Small intestine (tissue), 7 donors: ENCODE data around the gene GNAI1. TPM values are rescaled to one million over a fixed set of nuclear protein-coding genes. Genes with fewer than 3 reads are reported as not detected.

Experiments
- DNase-seq, 2 donors: peaks; one replicate each; pipeline versions ENCODE4 v3.0.0 to v3.0.0-alpha.2; 2013
- FAIRE-seq: peaks from 2 replicates; lab custom pipeline; 2012; peaks lifted over from hg19 to GRCh38; lab: Jason Lieb, UNC
- H3K27ac ChIP-seq, 3 donors: one replicate each; pipeline ENCODE4 v1.5.1; 2013; ENCODE audit warnings: low read length in 2 of 3, mild to moderate bottlenecking in 2 of 3, control low read depth in 1 of 3, inconsistent platforms in 1 of 3, low read depth in 1 of 3, moderate library complexity in 1 of 3
- H3K27me3 ChIP-seq, 3 donors: one replicate each; pipeline ENCODE4 v1.6.1; 2013; ENCODE audit warnings: low read length in 3 of 3, inconsistent platforms in 1 of 3; ENCODE audit not compliant: control insufficient read depth in 3 of 3, insufficient read depth in 3 of 3
- H3K36me3 ChIP-seq, 3 donors: one replicate each; pipeline ENCODE4 v1.6.1; 2013; ENCODE audit warnings: low read length in 3 of 3, inconsistent platforms in 1 of 3, low read depth in 1 of 3, mild to moderate bottlenecking in 1 of 3, moderate library complexity in 1 of 3; ENCODE audit not compliant: control insufficient read depth in 3 of 3, insufficient read depth in 2 of 3
- H3K4me1 ChIP-seq, 3 donors: one replicate each; pipeline ENCODE4 v1.6.1; 2013; ENCODE audit warnings: low read length in 2 of 3, inconsistent platforms in 1 of 3, low read depth in 1 of 3, mild to moderate bottlenecking in 1 of 3, moderate library complexity in 1 of 3; ENCODE audit not compliant: control insufficient read depth in 3 of 3, insufficient read depth in 2 of 3
- H3K4me3 ChIP-seq, 3 donors: one replicate each; pipeline ENCODE4 v1.5.1; 2013; ENCODE audit warnings: low read length in 3 of 3, control low read depth in 1 of 3, inconsistent platforms in 1 of 3, low read depth in 1 of 3, mild to moderate bottlenecking in 1 of 3, moderate library complexity in 1 of 3
- H3K9me3 ChIP-seq, 2 donors: one replicate each; pipeline ENCODE4 v1.6.1; 2013; ENCODE audit warnings: low read depth in 1 of 2, low read length in 1 of 2; ENCODE audit not compliant: control insufficient read depth in 2 of 2, insufficient read depth in 1 of 2
- WGBS, 3 donors: extraction: QIAGEN DNeasy Blood & Tissue Kit; methylation state at CpG; one replicate each; pipeline ENCODE4 v1.1.7; 2013; 5-methylcytosine and 5-hydroxymethylcytosine counted together
- polyA plus RNA-seq, 4 donors: library from polyadenylated mRNA; stranded (reverse) in 3 of 4; unstranded in 1 of 4; fragments of 200-250 nt in 3 of 4; fragments of 120-200 nt in 1 of 4; gene quantifications; one replicate each; pipeline versions ENCODE4 v1.2.1 to v1.2.3, GENCODE V29; 2013
- donor health status: healthy with polysubstance abuse.
- donor health status: control.
- donor health status: control.
- donor health status: Bipolar disorder and iron deficiency.
- donor health status: healthy.

GNAI1 gene
- polyA plus RNA-seq, 4 donors, result 6.7 to 19.0 (median 8.6) TPM

- DNase-seq (no peak), FAIRE-seq (no peak)
- Histone ChIP-seq H3K9me3 (peaks cover 0 to 2% of the 10 kb centered on the region in 2 donors), H3K27me3 (no peaks in the 10 kb centered on the region), H3K4me3 (no peak overlapping the region), H3K27ac (no peak overlapping the region), H3K4me1 (peaks cover 0 to 5% (median 0%) of the 10 kb centered on the region in 3 donors), H3K36me3 (no peaks in the 10 kb centered on the region)
- WGBS, 3 donors, result 46 to 63% (median 62%) methylated on average over 3 of the region's 3 CpGs
Observed at GRCh38 chr7:80145780-80146422, 11.3 kb downstream of the GNAI1 start.

GRCh38 chr7:80146545-80147182, 12.0 kb downstream of the GNAI1 start:
- no peaks in the 10 kb centered on the region for H3K9me3 ChIP-seq
- no peaks in the 10 kb centered on the region for H3K36me3 ChIP-seq
- H3K27ac ChIP-seq, result no peak overlapping the region
- FAIRE-seq (no peak), DNase-seq (no peak)
- WGBS, 3 donors, result 68 to 83% (median 74%) methylated on average over 4 of the region's 4 CpGs
- no peak overlapping the region for H3K4me3 ChIP-seq
- no peaks in the 10 kb centered on the region for H3K27me3 ChIP-seq
- peaks cover 0 to 10% (median 0%) of the 10 kb centered on the region in 3 donors for H3K4me1 ChIP-seq

GRCh38 chr7:80147543-80148391, 13.1 kb downstream of the GNAI1 start:
- H3K27ac ChIP-seq, result no peak overlapping the region
- H3K4me1 ChIP-seq, result peaks cover 0 to 11% (median 0%) of the 10 kb centered on the region in 3 donors
- H3K36me3 ChIP-seq, result no peaks in the 10 kb centered on the region
- 54 to 74% (median 72%) methylated on average over 3 of the region's 3 CpGs for WGBS, 3 donors
- H3K9me3 ChIP-seq, result no peaks in the 10 kb centered on the region
- DNase-seq (no peak), FAIRE-seq (no peak)
- no peak overlapping the region for H3K4me3 ChIP-seq
- H3K27me3 ChIP-seq, result no peaks in the 10 kb centered on the region

- Histone ChIP-seq H3K27me3 (no peaks in the 10 kb centered on the region), H3K4me1 (peaks cover 0 to 9% (median 0%) of the 10 kb centered on the region in 3 donors), H3K4me3 (no peak overlapping the region), H3K9me3 (no peaks in the 10 kb centered on the region), H3K27ac (peak overlapping the region in 1 of 3 donors; percentile 59), H3K36me3 (no peaks in the 10 kb centered on the region)
- 66 to 84% (median 68%) methylated on average over 5 of the region's 5 CpGs for WGBS, 3 donors
- no peak for FAIRE-seq
- DNase-seq, result no peak
Observed at GRCh38 chr7:80150611-80151273, 16.1 kb downstream of the GNAI1 start.

- no peak for DNase-seq
- no peaks in the 10 kb centered on the region for H3K36me3 ChIP-seq
- no peak overlapping the region for H3K4me3 ChIP-seq
- peaks cover 0 to 7% (median 0%) of the 10 kb centered on the region in 3 donors for H3K4me1 ChIP-seq
- no peaks in the 10 kb centered on the region for H3K9me3 ChIP-seq
- H3K27me3 ChIP-seq, result no peaks in the 10 kb centered on the region
- no peak for FAIRE-seq
- H3K27ac ChIP-seq, result peak overlapping the region in 1 of 3 donors; percentile 59
Observed at GRCh38 chr7:80151274-80151665, 16.6 kb downstream of the GNAI1 start.

- Histone ChIP-seq H3K27me3 (no peaks in the 10 kb centered on the region), H3K4me3 (no peak overlapping the region), H3K27ac (no peak overlapping the region), H3K9me3 (peaks cover 0 to 3% of the 10 kb centered on the region in 2 donors), H3K36me3 (no peaks in the 10 kb centered on the region), H3K4me1 (peaks cover 0 to 7% (median 0%) of the 10 kb centered on the region in 3 donors)
- no peak for FAIRE-seq
- WGBS, 3 donors, result 71 to 83% (median 76%) methylated on average over 1 of the region's 1 CpG
- no peak for DNase-seq
Observed at GRCh38 chr7:80153446-80153845, 18.8 kb downstream of the GNAI1 start.

- Histone ChIP-seq H3K27me3 (no peaks in the 10 kb centered on the region), H3K4me3 (no peak overlapping the region), H3K36me3 (peaks cover 0 to 2% (median 0%) of the 10 kb centered on the region in 3 donors), H3K9me3 (peaks cover 0 to 5% of the 10 kb centered on the region in 2 donors), H3K27ac (no peak overlapping the region), H3K4me1 (peaks cover 0 to 7% (median 0%) of the 10 kb centered on the region in 3 donors)
- DNase-seq (no peak), FAIRE-seq (peak; percentile 10)
Observed at GRCh38 chr7:80154656-80155333, 20.2 kb downstream of the GNAI1 start.
